ENCODE results near the gene BEAN1. TPM values are rescaled to one million over a fixed set of nuclear protein-coding genes. Genes with fewer than 3 reads are reported as not detected.
A peak's percentile ranks its signal among the peaks of the same experiment; 100 is the strongest.

BEAN1 gene
- total and polyA plus RNA-seq, 9 of the 15 experiments (the other 6 are each of a cell fraction or from before 2014, with no cell fraction given), result not detected

GRCh38 chr16:66406534-66407221 lies 20.4 kb upstream of the BEAN1 start:
- BruUV-seq (replicated peaks), result no TSS peak
- peak; percentile 97 for ATAC-seq
- TF ChIP-seq ZC3H11A (IDR thresholded peaks at IDR 0.05; ENCODE audit: low read depth, low read length) (no peak), ZNF551 (CRISPR knock-in tag; IDR thresholded peaks at IDR 0.05) (no peak), ZNF384 (IDR thresholded peaks at IDR 0.05; ENCODE audit: low read depth, low read length) (no peak), YY1 (IDR thresholded peaks at IDR 0.05; ENCODE audit: borderline replicate concordance in 1 of 3, control insufficient read depth in 1 of 3, extremely low read depth in 1 of 3, insufficient read depth in 3 of 3, insufficient read length in 1 of 3, insufficient replicate concordance in 2 of 3, low read depth in 1 of 3, low read length in 2 of 3) (no peak), RB1 (IDR thresholded peaks at IDR 0.05; ENCODE audit: low read depth) (no peak), DEAF1 (CRISPR knock-in tag; IDR thresholded peaks at IDR 0.05) (peak; percentile 86), DACH1 (IDR thresholded peaks at IDR 0.05; ENCODE audit: partially characterized antibody) (no peak), ETS2 (tag; IDR thresholded peaks at IDR 0.05; ENCODE audit: borderline replicate concordance, poor library complexity, severe bottlenecking) (no peak), SP1 (CRISPR knock-in tag; IDR thresholded peaks at IDR 0.05) (no peak), MCM2 (IDR thresholded peaks at IDR 0.05; ENCODE audit: low read depth) (no peak), SIN3B (IDR thresholded peaks at IDR 0.05; ENCODE audit: low read depth) (no peak), POLR2AphosphoS2 (IDR thresholded peaks at IDR 0.05; ENCODE audit: low read length) (no peak), EGR1 (conservative IDR thresholded peaks at IDR 0.05) (no peak), POLR2A (conservative IDR thresholded peaks at IDR 0.05) (no peak), MED1 (CRISPR knock-in tag; IDR thresholded peaks at IDR 0.05; ENCODE audit: borderline replicate concordance) (no peak), MAFF (IDR thresholded peaks at IDR 0.05; ENCODE audit: low read length) (no peak), THAP7 (CRISPR knock-in tag; IDR thresholded peaks at IDR 0.05) (no peak), NR2C2 (CRISPR knock-in tag; IDR thresholded peaks at IDR 0.05) (no peak), NR2C2 (tag; IDR thresholded peaks at IDR 0.05) (no peak), SIRT6 (IDR thresholded peaks at IDR 0.05; ENCODE audit: low read depth, low read length) (no peak), ZNF124 (CRISPR knock-in tag; IDR thresholded peaks at IDR 0.05) (no peak), ZBTB7A (IDR thresholded peaks at IDR 0.05; ENCODE audit: borderline replicate concordance, control insufficient read depth, low read depth, low read length) (no peak)

More at GRCh38 chr16:66406534-66407221, 20.4 kb upstream of the BEAN1 start:
- Histone ChIP-seq H3K4me3 (peak overlapping the region; percentile 33), H3K4me1 (replicated peaks in 1 of 2; ENCODE audit: control insufficient read depth in 2 of 2, insufficient read depth in 2 of 2, low read length in 2 of 2) (peaks cover 0 to 14% of the 10 kb centered on the region in 2 experiments; a peak in 3 of 5 replicates), H3K36me3 (ENCODE audit: control insufficient read depth, insufficient read depth, low read length) (no peaks in the 10 kb centered on the region), H3K9me1 (ENCODE audit: control insufficient read depth, insufficient read depth, low read length) (no peaks in the 10 kb centered on the region), H3K9ac (ENCODE audit: insufficient read depth in 1 of 2, low read depth in 2 of 2, low read length in 2 of 2) (peak overlapping the region in 1 of 2 experiments; percentile 85; a peak in 2 of 4 replicates), H4K20me1 (replicated peaks; ENCODE audit: control insufficient read depth, insufficient read depth, low read length) (0 out of 2 replicates have a peak, but pooled peaks cover 7% of the 10 kb centered on the region), H3K4me2 (ENCODE audit: insufficient read depth, low read length) (peak overlapping the region; percentile 85), H2AFZ (ENCODE audit: low read depth, low read length) (peak overlapping the region; percentile 88), H3K27ac (ENCODE audit: extremely low read depth, low read depth, low read length) (no peak overlapping the region), H3K9me3 (replicated peaks; ENCODE audit: control insufficient read depth, insufficient read depth, low read depth, low read length) (no peaks in the 10 kb centered on the region), H3K79me2 (ENCODE audit: control insufficient read depth, insufficient read depth, low read length) (no peaks in the 10 kb centered on the region), H3K27me3 (ENCODE audit: control insufficient read depth in 2 of 2, insufficient read depth in 2 of 2, low read length in 2 of 2) (peaks cover 10 to 23% of the 10 kb centered on the region in 2 experiments; a peak in 4 of 5 replicates)
- FAIRE-seq, result peak; percentile 86
- CTCF ChIA-PET (ENCODE audit: low intra/inter-chr PET ratio), result interaction anchor here (0.6 to 2.5 kb wide), 12 partner anchors 23 to 463 kb away, joined by 3 to 22 read pairs (median 4); no protein-coding TSS in a partner anchor
- WGBS (ENCODE audit: insufficient coverage, low coverage, missing lambda C conversion rate), result under 1% methylated on average over 32 of the region's 35 CpGs
- POLR2A ChIA-PET, result interaction anchor here (1.0 to 1.4 kb wide), 5 partner anchors 69 to 466 kb away, joined by 3 to 4 read pairs (median 3); no protein-coding TSS in a partner anchor
- intact Hi-C loops (cut with micrococcal nuclease), result loop anchor here (1.0 to 10.0 kb wide), 7 partner anchors 77 to 521 kb away; partner anchors contain the start of gene RRAD
- in situ Hi-C loops (cut with MboI), result loop anchor here (5.0 to 10.0 kb wide), 3 partner anchors 81 to 458 kb away; no protein-coding TSS in a partner anchor
- peak; percentile 81 to 86 (median 84) for DNase-seq (ENCODE audit: extremely low read depth in 1 of 4, low spot score in 3 of 4)

Measured in K562 (cell line).